HL-60 (cell line): Measurements from ENCODE around the gene TATDN3.
A peak's percentile ranks its signal among the peaks of the same experiment; 100 is the strongest.

Experiments used
- DNase-seq, 2 experiments: peaks; one replicate each; pipeline ENCODE4 v3.0.0-alpha.2; 2010 to 2020; ENCODE audit warnings: low read depth in 1 of 2, low spot score in 1 of 2
- H3K27ac ChIP-seq: fragments of 250-450 bp; sonication (Bioruptor Pico); replicated peaks from 2 replicates; pipeline ENCODE4 v1.5.1; 2020; ENCODE audit warnings: mild to moderate bottlenecking, moderate library complexity
- H3K27me3 ChIP-seq: fragments of 250-450 bp; sonication (Bioruptor Pico); 2 replicates; pipeline ENCODE4 v1.5.1; 2021; ENCODE audit warnings: mild to moderate bottlenecking, moderate library complexity; ENCODE audit not compliant: insufficient read depth, poor library complexity, severe bottlenecking
- H3K4me3 ChIP-seq: replicated peaks from 2 replicates; pipeline ENCODE4 v1.5.1; 2011; ENCODE audit warnings: mild to moderate bottlenecking, control low read depth, low read length; ENCODE audit not compliant: insufficient read depth
- CTCF ChIP-seq: IDR thresholded peaks from one replicate; pipeline ENCODE4 v1.5.1; 2011; ENCODE audit warnings: low read length, control low read depth, inconsistent platforms; ENCODE audit not compliant: insufficient read depth
- GABPA ChIP-seq: IDR thresholded peaks from 2 replicates; pipeline ENCODE4 v1.6.1; 2012; ENCODE audit warnings: low read depth
- POLR2AphosphoS5 ChIP-seq: IDR thresholded peaks from 2 replicates; pipeline ENCODE4 v1.6.1; 2012; ENCODE audit warnings: low read depth
- REST ChIP-seq: IDR thresholded peaks from 2 replicates; pipeline ENCODE4 v1.6.1; 2012; ENCODE audit warnings: low read depth; ENCODE audit not compliant: insufficient replicate concordance
- SPI1 ChIP-seq: IDR thresholded peaks from 2 replicates; pipeline ENCODE4 v1.6.1; 2012; ENCODE audit warnings: low read depth, mild to moderate bottlenecking, borderline replicate concordance

The TATDN3 gene

GRCh38 chr1:212814537-212815334 is 23.0 kb downstream of the TATDN3 start:
- H3K27ac ChIP-seq, result no peak overlapping the region
- H3K27me3 ChIP-seq, result no peaks in the 10 kb centered on the region
- TF ChIP-seq POLR2AphosphoS5 (no peak), CTCF (no peak), GABPA (no peak), REST (no peak), SPI1 (no peak)
- no peak for DNase-seq
- H3K4me3 ChIP-seq, result no peak overlapping the region

GRCh38 chr1:212816567-212817278 is 25.0 kb downstream of the TATDN3 start:
- no peak for DNase-seq
- Histone ChIP-seq H3K27me3 (no peaks in the 10 kb centered on the region), H3K27ac (no peak overlapping the region), H3K4me3 (no peak overlapping the region)
- TF ChIP-seq SPI1, result no peak
- TF ChIP-seq CTCF, result no peak

- DNase-seq, result peak in 1 of 2 experiments; percentile 48
- Histone ChIP-seq H3K27ac (peak overlapping the region; percentile 33), H3K27me3 (no peaks in the 10 kb centered on the region), H3K4me3 (no peak overlapping the region)
- TF ChIP-seq POLR2AphosphoS5 (no peak), SPI1 (peak; percentile 19; the same call in 1 of the 2 replicates)
These were observed 28.0 kb downstream of the TATDN3 start for GRCh38 chr1:212819726-212820125.

GRCh38 chr1:212820969-212821368 is 29.3 kb downstream of the TATDN3 start:
- TF ChIP-seq REST, result no peak
- no peak for TF ChIP-seq POLR2AphosphoS5
- TF ChIP-seq CTCF, result no peak
- no peak for TF ChIP-seq GABPA
- no peak for TF ChIP-seq SPI1
- Histone ChIP-seq H3K27ac (no peak overlapping the region), H3K4me3 (no peak overlapping the region), H3K27me3 (no peaks in the 10 kb centered on the region)
- no peak for DNase-seq
